MM.1S (cell line): Measurements from ENCODE around the gene VPS16.

Source experiments
- DNase-seq: peaks from one replicate; pipeline ENCODE4 v3.0.0-alpha.2; 2015
- H2AFZ ChIP-seq: fragments of 300-600 bp; sonication (generic); 2 replicates; pipeline ENCODE4 v1.6.0; 2016; ENCODE audit warnings: antibody characterized with exemption, low read length
- H3F3A ChIP-seq: fragments of 300-600 bp; sonication (generic); 2 replicates; pipeline ENCODE4 v1.6.1; 2016; ENCODE audit warnings: mild to moderate bottlenecking, antibody characterized with exemption, low read length, moderate library complexity, mixed read lengths; ENCODE audit not compliant: insufficient read depth
- H3K27ac ChIP-seq: fragments of 300-600 bp; sonication (generic); 2 replicates; pipeline ENCODE4 v1.5.1; 2016; ENCODE audit warnings: mild to moderate bottlenecking, low read length
- H3K27me3 ChIP-seq: fragments of 300-600 bp; sonication (generic); replicated peaks from 2 replicates; pipeline ENCODE4 v1.6.0; 2016; ENCODE audit warnings: low read length; ENCODE audit not compliant: insufficient read depth
- H3K36me3 ChIP-seq: fragments of 300-600 bp; sonication (generic); replicated peaks from 2 replicates; pipeline ENCODE4 v1.6.1; 2016; ENCODE audit warnings: mild to moderate bottlenecking, low read length, mixed read lengths; ENCODE audit not compliant: insufficient read depth
- H3K4me1 ChIP-seq: fragments of 300-600 bp; sonication (generic); 2 replicates; pipeline ENCODE4 v1.6.1; 2016; ENCODE audit warnings: low read length, mixed read lengths
- H3K4me2 ChIP-seq: fragments of 300-600 bp; sonication (generic); 2 replicates; pipeline ENCODE4 v1.6.0; 2016; ENCODE audit warnings: low read depth, low read length
- H3K4me3 ChIP-seq: fragments of 300-600 bp; sonication (generic); 2 replicates; pipeline ENCODE4 v1.5.1; 2016; ENCODE audit warnings: low read length, mixed read lengths
- H3K79me2 ChIP-seq: fragments of 300-600 bp; sonication (generic); 2 replicates; pipeline ENCODE4 v1.6.1; 2016; ENCODE audit warnings: mixed run types, low read length, mixed read lengths
- H3K9ac ChIP-seq: fragments of 300-600 bp; sonication (generic); 2 replicates; pipeline ENCODE4 v1.6.1; 2016; ENCODE audit warnings: low read length, mixed read lengths
- H3K9me2 ChIP-seq: fragments of 300-600 bp; sonication (generic); replicated peaks from 2 replicates; pipeline ENCODE4 v1.6.1; 2016; ENCODE audit warnings: mild to moderate bottlenecking, low read length, mixed read lengths; ENCODE audit not compliant: insufficient read depth
- H3K9me3 ChIP-seq: fragments of 300-600 bp; sonication (generic); replicated peaks from 2 replicates; pipeline ENCODE4 v1.6.1; 2016; ENCODE audit warnings: mild to moderate bottlenecking, low read length, mixed read lengths; ENCODE audit not compliant: insufficient read depth
- H4K20me1 ChIP-seq: fragments of 300-600 bp; sonication (generic); 2 replicates; pipeline ENCODE4 v1.6.1; 2016; ENCODE audit warnings: mild to moderate bottlenecking, low read length, moderate library complexity, mixed read lengths; ENCODE audit not compliant: insufficient read depth
- CTCF ChIP-seq: fragments of 300-600 bp; sonication (generic); IDR thresholded peaks from 2 replicates; pipeline ENCODE4 v1.5.1; 2016; ENCODE audit warnings: antibody characterized with exemption, low read length, mixed read lengths
- EZH2 ChIP-seq: fragments of 300-600 bp; sonication (generic); optimal IDR thresholded peaks from 2 replicates; pipeline ENCODE3; 2017; ENCODE audit warnings: low read depth, mild to moderate bottlenecking, antibody characterized with exemption, low read length, mixed read lengths
- EZH2phosphoT487 ChIP-seq: fragments of 300-600 bp; sonication (generic); IDR thresholded peaks from 2 replicates; pipeline ENCODE4 v1.6.1; 2018; ENCODE audit warnings: antibody characterized with exemption, low read length

The VPS16 gene

GRCh38 chr20:2890742-2891141 is 50.2 kb downstream of the VPS16 start:
- Histone ChIP-seq H3K79me2 (peaks cover 94% of the 10 kb centered on the region), H4K20me1 (peaks cover 2% of the 10 kb centered on the region; the same call in 1 of the 2 replicates), H2AFZ (no peak overlapping the region), H3K9ac (no peak overlapping the region), H3K4me2 (no peak overlapping the region), H3K4me3 (no peak overlapping the region), H3K27ac (no peak overlapping the region), H3K9me2 (no peaks in the 10 kb centered on the region), H3K4me1 (no peaks in the 10 kb centered on the region), H3K9me3 (no peaks in the 10 kb centered on the region), H3K27me3 (no peaks in the 10 kb centered on the region), H3K36me3 (no peaks in the 10 kb centered on the region), H3F3A (no peaks in the 10 kb centered on the region)
- DNase-seq: no peak
- TF ChIP-seq CTCF (no peak), EZH2 (no peak), EZH2phosphoT487 (no peak)

- Histone ChIP-seq H3K9ac (no peak overlapping the region), H3K27me3 (no peaks in the 10 kb centered on the region), H3K9me3 (no peaks in the 10 kb centered on the region), H3K79me2 (peaks cover 92% of the 10 kb centered on the region), H2AFZ (no peak overlapping the region), H4K20me1 (peaks cover 2% of the 10 kb centered on the region; the same call in 1 of the 2 replicates), H3K4me3 (no peak overlapping the region), H3K27ac (no peak overlapping the region), H3F3A (no peaks in the 10 kb centered on the region), H3K36me3 (no peaks in the 10 kb centered on the region), H3K4me2 (no peak overlapping the region), H3K9me2 (no peaks in the 10 kb centered on the region), H3K4me1 (no peaks in the 10 kb centered on the region)
- TF ChIP-seq EZH2 (no peak), EZH2phosphoT487 (no peak), CTCF (no peak)
- DNase-seq: no peak
Measured at GRCh38 chr20:2891343-2891742, 50.8 kb downstream of the VPS16 start.

GRCh38 chr20:2892376-2892775 is 51.8 kb downstream of the VPS16 start:
- Histone ChIP-seq H3K9ac (no peak overlapping the region), H3K4me2 (no peak overlapping the region), H3K9me3 (no peaks in the 10 kb centered on the region), H3K9me2 (no peaks in the 10 kb centered on the region), H3K27me3 (no peaks in the 10 kb centered on the region), H3K36me3 (no peaks in the 10 kb centered on the region), H3F3A (no peaks in the 10 kb centered on the region), H3K4me1 (no peaks in the 10 kb centered on the region), H3K27ac (no peak overlapping the region), H3K4me3 (no peak overlapping the region), H2AFZ (no peak overlapping the region), H4K20me1 (peaks cover 2% of the 10 kb centered on the region; the same call in 1 of the 2 replicates), H3K79me2 (peaks cover 93% of the 10 kb centered on the region)
- TF ChIP-seq EZH2 (no peak), CTCF (no peak), EZH2phosphoT487 (no peak)
- DNase-seq: no peak
